ENCODE measurements around the gene HIPK1.

The HIPK1 gene

GRCh38 chr1:113913887-113914664, 15.0 kb upstream of the HIPK1 start:
- DNase-seq (ENCODE audit: low read depth, low spot score): no peak

GRCh38 chr1:113916974-113917373, 12.2 kb upstream of the HIPK1 start:
- no peak for DNase-seq (ENCODE audit: low read depth, low spot score)

- DNase-seq (ENCODE audit: low read depth, low spot score): no peak
Measured at GRCh38 chr1:113917400-113918082, 11.6 kb upstream of the HIPK1 start.

DNA sequence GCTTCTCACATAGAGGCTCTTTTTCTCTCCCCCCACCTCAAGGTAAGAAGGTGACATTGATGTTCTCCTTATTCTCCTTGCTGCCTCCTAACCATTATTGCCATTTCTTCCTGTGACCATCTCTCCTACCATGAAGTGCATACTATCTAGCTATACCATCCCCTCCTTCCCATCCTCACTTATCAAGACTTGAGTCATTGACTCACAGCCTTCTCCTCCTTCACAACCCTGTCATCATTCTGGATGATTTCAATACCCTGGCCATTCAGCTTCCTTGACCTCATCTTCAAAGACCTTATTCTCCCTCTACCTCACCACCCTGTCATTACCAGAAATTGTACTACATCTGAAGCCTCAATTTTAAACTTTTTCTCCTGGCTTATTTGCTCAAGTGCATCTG, 10.9 kb upstream of the HIPK1 start:
- DNase-seq (ENCODE audit: low read depth, low spot score): no peak

DNA sequence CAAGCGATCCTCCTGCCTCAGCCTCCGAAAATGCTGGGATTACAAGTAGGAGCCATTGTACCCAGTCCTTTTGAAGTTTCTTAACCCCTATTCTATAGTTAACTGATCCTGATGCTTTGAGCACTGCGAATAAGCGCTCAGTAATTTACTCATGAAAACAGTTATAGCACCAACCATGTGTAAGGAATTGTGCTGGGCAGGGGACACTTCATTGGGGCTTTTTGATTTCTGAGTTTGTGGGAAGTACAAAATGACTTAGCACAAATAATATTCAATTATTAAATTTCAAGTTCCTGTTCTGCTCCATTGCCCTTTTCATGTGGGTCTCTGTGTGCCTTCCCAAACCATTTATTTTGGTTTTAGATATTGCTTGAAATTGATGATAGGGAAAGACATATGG, 6.2 kb upstream of the HIPK1 start:
- no peak for DNase-seq (ENCODE audit: low read depth, low spot score)

DNA sequence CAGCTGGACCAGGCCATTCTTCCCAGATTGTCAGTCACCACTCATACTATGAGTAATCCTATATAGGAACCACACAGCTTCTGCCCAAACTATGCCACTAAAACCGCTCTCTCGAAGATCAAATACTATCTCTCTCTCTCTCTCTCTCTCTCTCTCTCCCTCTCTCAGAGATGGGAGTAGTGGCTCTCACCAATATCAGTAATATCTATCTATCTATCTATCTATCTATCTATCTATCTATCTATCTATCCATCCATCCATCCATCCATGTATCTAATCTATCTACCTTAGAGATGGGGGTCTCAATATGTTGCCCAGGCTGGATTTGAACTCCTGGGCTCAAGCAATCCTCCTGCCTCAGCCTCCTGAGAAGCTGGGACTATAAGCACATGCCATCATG, 4.7 kb upstream of the HIPK1 start:
- DNase-seq (ENCODE audit: low read depth, low spot score): no peak

DNA sequence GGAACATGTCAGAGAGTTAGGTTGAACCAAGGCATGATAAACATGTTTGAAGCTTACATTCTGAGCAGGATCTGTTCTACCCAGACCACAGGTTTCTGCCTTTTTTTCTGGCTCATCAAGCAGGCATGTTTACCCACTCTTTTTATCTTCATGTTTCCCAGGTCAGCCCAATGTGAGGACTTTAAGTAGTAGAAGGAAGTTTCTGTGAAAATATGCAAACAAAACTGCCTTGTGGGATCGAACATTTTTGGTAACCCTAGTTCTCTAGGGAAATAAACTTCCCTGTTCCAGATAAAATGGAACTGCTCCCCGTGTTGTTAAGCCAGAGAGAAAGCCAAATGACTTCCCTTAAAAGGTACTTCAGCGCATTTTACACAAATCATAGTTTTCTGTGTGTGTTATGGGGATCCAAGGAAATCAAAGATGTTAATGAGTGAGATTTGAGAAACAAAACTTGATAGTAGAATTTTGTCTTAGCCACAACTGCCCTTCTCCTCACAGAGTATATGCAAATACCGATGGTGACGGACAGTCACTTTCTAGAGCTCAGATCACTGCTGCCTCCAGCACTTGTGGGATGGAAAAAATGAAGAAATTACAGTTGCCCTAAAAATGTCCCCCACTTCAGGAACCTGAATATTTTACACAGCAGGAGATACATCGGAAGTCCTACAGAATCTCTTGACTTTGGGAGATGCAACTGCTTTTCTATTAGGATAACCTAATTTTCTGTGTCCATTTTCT, 765 bp upstream of the HIPK1 start:
- no peak for DNase-seq (ENCODE audit: low read depth, low spot score)

- peak; percentile 61 for DNase-seq (ENCODE audit: low read depth, low spot score)
Measured at GRCh38 chr1:113929750-113930498, 800 bp downstream of the HIPK1 start.

DNA sequence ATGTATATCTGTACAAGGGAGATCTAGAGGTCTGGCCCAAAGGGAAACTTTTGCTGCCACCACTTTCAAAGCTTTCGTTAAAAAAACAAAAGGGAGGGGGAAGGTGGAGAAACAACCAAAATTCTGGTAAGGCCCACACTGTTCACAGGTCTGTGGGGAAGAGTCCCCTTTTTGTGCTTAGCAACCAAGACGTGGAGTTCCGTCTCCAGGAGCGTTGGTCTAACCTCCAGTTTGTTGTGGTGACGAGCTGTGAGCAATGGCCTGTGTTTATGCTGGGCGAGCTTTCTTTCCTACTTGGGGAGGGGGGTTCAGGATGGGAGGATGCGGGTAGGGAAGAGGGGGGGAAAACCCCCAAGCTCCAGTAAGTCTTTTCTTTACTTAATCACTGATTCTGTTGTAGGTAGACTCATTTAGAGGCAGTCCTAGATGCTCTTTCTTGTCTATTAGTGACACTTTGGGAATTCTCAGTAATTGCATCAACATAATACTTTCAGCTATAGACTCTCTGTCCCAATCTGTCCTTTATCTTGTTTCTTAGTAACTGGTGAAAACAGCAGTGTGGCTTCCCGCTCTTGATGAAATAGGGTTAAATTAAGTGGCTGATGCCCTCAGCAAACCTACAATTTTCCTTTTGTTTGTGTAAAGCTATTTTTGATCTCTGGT, 1.5 kb downstream of the HIPK1 start:
- DNase-seq (ENCODE audit: low read depth, low spot score): peak; percentile 47

DNA sequence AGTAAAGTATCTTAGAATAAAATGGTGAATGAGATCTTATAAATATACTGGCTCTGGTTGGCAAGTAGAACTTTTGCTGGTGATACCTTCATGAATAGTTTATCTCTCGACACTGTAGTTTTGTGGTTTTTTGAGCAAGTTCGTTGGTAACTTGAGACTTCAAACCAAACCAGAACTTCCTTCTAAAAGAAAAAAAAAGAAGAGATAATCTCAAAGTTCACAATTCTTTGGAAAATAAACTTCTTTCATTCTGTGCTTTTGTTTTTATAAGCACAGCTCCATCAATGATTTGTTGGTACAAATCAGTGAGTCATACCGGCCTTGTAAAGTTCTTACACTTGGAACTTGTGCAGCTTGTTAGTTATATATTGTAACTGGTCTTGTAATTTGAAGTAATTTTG, 2.3 kb downstream of the HIPK1 start:
- DNase-seq (ENCODE audit: low read depth, low spot score): no peak

DNA sequence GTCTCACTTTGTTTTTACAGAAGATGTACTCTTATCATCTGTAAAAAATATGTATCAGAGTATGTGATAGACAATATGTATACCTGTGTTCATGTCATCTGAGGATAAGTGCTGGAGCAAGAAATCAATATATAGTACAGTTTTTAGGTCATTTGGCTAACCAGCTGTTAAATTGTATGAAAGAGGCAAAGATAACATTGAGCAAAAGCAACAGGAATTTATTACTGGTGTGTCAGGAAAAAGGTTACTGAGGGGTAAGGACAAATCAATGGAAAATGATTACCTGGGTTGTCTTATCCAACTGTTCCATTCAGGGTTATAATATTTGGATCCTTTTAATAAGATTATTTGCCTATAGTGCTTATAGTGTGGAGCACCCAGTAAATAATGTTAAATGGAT, 4.9 kb downstream of the HIPK1 start:
- DNase-seq (ENCODE audit: low read depth, low spot score): no peak

DNA sequence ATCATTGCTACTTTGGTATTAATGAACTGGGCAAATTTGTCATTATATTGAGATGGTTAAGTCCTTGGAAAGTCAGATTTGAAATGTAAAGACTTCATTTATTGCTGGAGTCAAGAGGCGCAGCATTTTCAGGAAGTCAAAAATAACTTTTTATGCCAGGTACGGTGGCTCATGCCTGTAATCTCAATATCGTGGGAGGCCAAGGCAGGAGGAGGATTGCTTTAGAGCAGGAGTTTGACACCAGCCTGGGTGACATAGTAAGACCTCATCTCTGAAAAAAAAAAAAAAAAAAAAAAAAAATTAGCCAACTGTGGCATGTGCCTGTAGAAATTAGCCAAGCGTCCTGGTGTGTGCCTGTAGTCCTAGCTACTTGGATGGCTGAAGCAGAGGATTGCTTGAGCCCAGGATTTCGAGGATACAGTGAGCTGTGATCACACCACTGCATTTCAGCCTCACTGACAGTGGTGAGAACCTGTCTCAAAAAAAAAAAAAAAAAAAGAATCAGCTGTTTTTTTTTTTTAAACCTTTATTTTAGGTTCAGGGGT, 5.5 kb downstream of the HIPK1 start:
- DNase-seq (ENCODE audit: low read depth, low spot score): no peak

- DNase-seq (ENCODE audit: low read depth, low spot score): no peak
Measured at GRCh38 chr1:113935176-113935575, 6.1 kb downstream of the HIPK1 start.

GRCh38 chr1:113935970-113936369, 6.8 kb downstream of the HIPK1 start:
- DNase-seq (ENCODE audit: low read depth, low spot score): no peak

GRCh38 chr1:113937146-113937545, 8.0 kb downstream of the HIPK1 start:
- no peak for DNase-seq (ENCODE audit: low read depth, low spot score)

DNA sequence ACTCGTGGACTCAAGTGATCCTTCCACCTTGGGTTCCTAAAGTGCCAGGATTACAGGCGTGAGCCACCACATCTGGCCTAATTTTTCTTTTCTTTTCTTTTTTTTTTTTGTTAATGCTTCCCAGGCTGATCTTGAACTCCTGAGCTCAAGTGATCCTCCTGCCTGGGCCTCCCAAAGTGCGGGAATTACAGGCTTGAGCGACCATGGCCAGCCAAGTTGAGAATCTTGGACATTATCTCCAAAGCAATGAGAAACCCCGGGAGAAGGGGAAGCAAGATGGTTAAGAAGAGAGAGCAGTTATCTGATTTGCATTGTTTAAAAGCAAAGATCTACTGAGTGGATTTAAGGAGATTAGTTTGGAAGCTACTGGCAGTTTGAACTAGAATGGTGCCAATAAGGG, 9.1 kb downstream of the HIPK1 start:
- DNase-seq (ENCODE audit: low read depth, low spot score): no peak

DNA sequence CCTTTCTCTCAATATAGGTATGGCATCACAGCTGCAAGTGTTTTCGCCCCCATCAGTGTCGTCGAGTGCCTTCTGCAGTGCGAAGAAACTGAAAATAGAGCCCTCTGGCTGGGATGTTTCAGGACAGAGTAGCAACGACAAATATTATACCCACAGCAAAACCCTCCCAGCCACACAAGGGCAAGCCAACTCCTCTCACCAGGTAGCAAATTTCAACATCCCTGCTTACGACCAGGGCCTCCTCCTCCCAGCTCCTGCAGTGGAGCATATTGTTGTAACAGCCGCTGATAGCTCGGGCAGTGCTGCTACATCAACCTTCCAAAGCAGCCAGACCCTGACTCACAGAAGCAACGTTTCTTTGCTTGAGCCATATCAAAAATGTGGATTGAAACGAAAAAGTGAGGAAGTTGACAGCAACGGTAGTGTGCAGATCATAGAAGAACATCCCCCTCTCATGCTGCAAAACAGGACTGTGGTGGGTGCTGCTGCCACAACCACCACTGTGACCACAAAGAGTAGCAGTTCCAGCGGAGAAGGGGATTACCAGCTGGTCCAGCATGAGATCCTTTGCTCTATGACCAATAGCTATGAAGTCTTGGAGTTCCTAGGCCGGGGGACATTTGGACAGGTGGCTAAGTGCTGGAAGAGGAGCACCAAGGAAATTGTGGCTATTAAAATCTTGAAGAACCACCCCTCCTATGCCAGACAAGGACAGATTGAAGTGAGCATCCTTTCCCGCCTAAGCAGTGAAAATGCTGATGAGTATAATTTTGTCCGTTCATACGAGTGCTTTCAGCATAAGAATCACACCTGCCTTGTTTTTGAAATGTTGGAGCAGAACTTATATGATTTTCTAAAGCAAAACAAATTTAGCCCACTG, 11.5 kb downstream of the HIPK1 start:
- DNase-seq (ENCODE audit: low read depth, low spot score): no peak

- no peak for DNase-seq (ENCODE audit: low read depth, low spot score)
Measured at GRCh38 chr1:113941245-113941559, 12.1 kb downstream of the HIPK1 start.

DNA sequence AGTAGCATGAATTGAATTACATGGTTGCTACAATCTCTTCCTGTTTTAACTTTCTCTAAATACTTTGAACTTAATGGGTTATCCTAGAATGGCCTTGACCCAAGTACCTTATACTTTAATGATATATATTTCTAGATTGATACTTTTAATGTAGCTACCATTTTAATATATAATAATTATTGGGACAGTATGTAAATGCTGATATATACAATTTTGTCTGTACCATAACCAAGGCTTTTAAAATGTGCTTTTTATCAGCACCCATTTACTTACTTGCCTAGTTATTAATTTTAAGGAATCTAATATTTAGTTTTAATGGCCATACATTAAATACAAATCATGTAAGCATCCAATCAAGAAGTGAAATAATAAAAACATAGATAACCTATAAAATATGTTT, 13.4 kb downstream of the HIPK1 start:
- DNase-seq (ENCODE audit: low read depth, low spot score): no peak

All from ELF-1 (cell line).